ENCODE results near the gene EPHB2. TPM values are rescaled to one million over a fixed set of nuclear protein-coding genes. Genes with fewer than 3 reads are reported as not detected.

EPHB2 gene
- total and polyA plus RNA-seq, 2 of the 13 experiments (the other 11 are each of a cell fraction or from before 2014, with no cell fraction given): 0.03 to 0.11 TPM

- H3K9me3 ChIP-seq (ENCODE audit: low read length): no peaks in the 10 kb centered on the region
- H3K27ac ChIP-seq (ENCODE audit: extremely low read length, insufficient read depth, low read length): no peak overlapping the region
- no peak overlapping the region for H2AFZ ChIP-seq (ENCODE audit: low read length)
- CTCF ChIA-PET (ENCODE audit: low intra/inter-chr PET ratio, low total read pairs): no interaction called here
- BruUV-seq (replicated peaks): no TSS peak
- no peaks in the 10 kb centered on the region for H3K36me3 ChIP-seq (replicated peaks in 1 of 2; ENCODE audit: control insufficient read depth in 1 of 2, insufficient read depth in 2 of 2, low read length in 2 of 2)
- in situ Hi-C loops (cut with HindIII; ENCODE audit: extremely low pct_ligation_motif_present, low pct_unique_long_range_greater_than_20kb): no loop called here
- DNase-seq (ENCODE audit: low spot score): no peak
- TF ChIP-seq CTCF (CRISPR knock-in tag; IDR thresholded peaks at IDR 0.05): peak; percentile 54
- peak; percentile 21; the same call in 1 of the 2 replicates for TF ChIP-seq RAD21 (CRISPR knock-in tag; IDR thresholded peaks at IDR 0.05)
- peak; percentile 38; the same call in 1 of the 2 replicates for TF ChIP-seq STAG1 (CRISPR knock-in tag; IDR thresholded peaks at IDR 0.05)
- TF ChIP-seq CEBPB (IDR thresholded peaks at IDR 0.05; ENCODE audit: borderline replicate concordance, low read depth, low read length): peak; percentile 54; the same call in 1 of the 2 replicates
- no peak for TF ChIP-seq THAP8 (CRISPR knock-in tag; IDR thresholded peaks at IDR 0.05; ENCODE audit: borderline replicate concordance)
- intact Hi-C loops (cut with micrococcal nuclease; ENCODE audit: unreplicated experiment): no loop called here
- H3K4me2 ChIP-seq (ENCODE audit: low read depth, low read length): no peak overlapping the region
- no peak for FAIRE-seq
- no peak overlapping the region for H3K9ac ChIP-seq (ENCODE audit: insufficient read depth, low read depth, low read length)
- H3K79me2 ChIP-seq (ENCODE audit: insufficient read depth, low read length): no peaks in the 10 kb centered on the region
- no peak overlapping the region for H3K4me3 ChIP-seq (replicated peaks in 1 of 3; ENCODE audit: insufficient read depth in 1 of 3, low read depth in 2 of 3, low read length in 3 of 3)
- H3K4me1 ChIP-seq (ENCODE audit: insufficient read depth, low read length): no peaks in the 10 kb centered on the region
- peak; percentile 48 for ATAC-seq
- POLR2A ChIA-PET: no interaction called here
- WGBS (ENCODE audit: low lambda C conversion rate): 19% methylated on average over 4 of the region's 4 CpGs
- no peaks in the 10 kb centered on the region for H4K20me1 ChIP-seq (ENCODE audit: insufficient read depth, low read length)
- no peaks in the 10 kb centered on the region; a peak in 1 of 5 replicates for H3K27me3 ChIP-seq (ENCODE audit: control insufficient read depth in 1 of 2, insufficient read depth in 2 of 2, low read length in 2 of 2)
Observed at GRCh38 chr1:22861764-22862440, 151.3 kb downstream of the EPHB2 start.

All from HepG2 (cell line).